Endothelial cell of umbilical vein (primary cell): ENCODE measurements around the gene MTF1. TPM values are rescaled to one million over a fixed set of nuclear protein-coding genes. Genes with fewer than 3 reads are reported as not detected.

ENCODE experiments used
- BruUV-seq: library from RNA; stranded (reverse); fragments of 400-500 nt; replicated peaks from 2 replicates; lab custom pipeline; 2021; lab: Mats Ljungman, UMichigan
- CTCF ChIA-PET: fragments of 300-600, 350-600 bp; sonication (Branson Sonifier 250); formaldehyde crosslinking; loops from one replicate; lab custom pipeline; 2021; ENCODE audit warnings: antibody characterized with exemption, inconsistent platforms; lab: Charles Lee
- POLR2A ChIA-PET: fragments of 300-600, 350-600 bp; sonication (Branson Sonifier 250); formaldehyde crosslinking; loops from one replicate; lab custom pipeline; 2021; ENCODE audit warnings: antibody characterized with exemption, inconsistent platforms; lab: Charles Lee
- DNase-seq: peaks from one replicate; pipeline ENCODE4 v3.0.0-alpha.2; 2011; ENCODE audit warnings: low read depth, low spot score
- FAIRE-seq: peaks from 2 replicates; lab custom pipeline; 2011; peaks lifted over from hg19 to GRCh38; lab: Jason Lieb, UNC
- H2AFZ ChIP-seq: 2 replicates; pipeline ENCODE4 v1.6.0; 2012; ENCODE audit warnings: low read depth, low read length, control low read depth, inconsistent platforms
- H3K27ac ChIP-seq: 2 replicates; pipeline ENCODE4 v1.5.1; 2011; ENCODE audit warnings: low read depth, mild to moderate bottlenecking, control low read depth, low read length, moderate library complexity; ENCODE audit not compliant: insufficient read depth
- H3K27me3 ChIP-seq, 2 experiments: 2 replicates each; pipeline versions ENCODE4 v1.6.0 to v1.6.1; 2011; ENCODE audit warnings: low read length in 2 of 2, mixed read lengths in 1 of 2; ENCODE audit not compliant: control insufficient read depth in 2 of 2, insufficient read depth in 2 of 2
- H3K36me3 ChIP-seq, 2 experiments: 2 replicates in 1 of 2; 3 replicates in 1 of 2; pipeline ENCODE4 v1.5.1; 2011; ENCODE audit warnings: low read length in 2 of 2, mild to moderate bottlenecking in 1 of 2, moderate library complexity in 1 of 2; ENCODE audit not compliant: control insufficient read depth in 2 of 2, insufficient read depth in 2 of 2; ENCODE audit errors: extremely low read depth in 1 of 2
- H3K4me1 ChIP-seq: 3 replicates; pipeline ENCODE4 v1.5.1; 2011; ENCODE audit warnings: mild to moderate bottlenecking, low read length; ENCODE audit not compliant: control insufficient read depth, insufficient read depth; ENCODE audit errors: extremely low read depth
- H3K4me2 ChIP-seq: 2 replicates; pipeline ENCODE4 v1.6.1; 2011; ENCODE audit warnings: low read length, control low read depth, mixed read lengths; ENCODE audit not compliant: insufficient read depth
- H3K4me3 ChIP-seq, 3 experiments: fragments of 200-600 bp in 1 of 3; sonication (generic), shearing (Covaris generic) in 1 of 3; replicated peaks in 1 of 3; 2 replicates each; pipeline ENCODE4 v1.5.1; 2011 to 2016; ENCODE audit warnings: control low read depth in 3 of 3, low read length in 3 of 3, mild to moderate bottlenecking in 2 of 3, inconsistent platforms in 1 of 3, low read depth in 1 of 3, moderate library complexity in 1 of 3; ENCODE audit not compliant: insufficient read depth in 1 of 3
- H3K79me2 ChIP-seq: 2 replicates; pipeline ENCODE4 v1.6.0; 2012; ENCODE audit warnings: low read length, inconsistent platforms; ENCODE audit not compliant: control insufficient read depth, insufficient read depth
- H3K9ac ChIP-seq: replicated peaks from 2 replicates; pipeline ENCODE3; 2011; ENCODE audit warnings: low read length, control low read depth; ENCODE audit not compliant: insufficient read depth; ENCODE audit errors: extremely low read depth
- H3K9me1 ChIP-seq: replicated peaks from 3 replicates; pipeline ENCODE4 v1.6.0; 2011; ENCODE audit warnings: mild to moderate bottlenecking, low read length; ENCODE audit not compliant: control insufficient read depth, insufficient read depth; ENCODE audit errors: extremely low read depth
- H3K9me3 ChIP-seq: replicated peaks from 2 replicates; pipeline ENCODE4 v1.5.1; 2012; ENCODE audit warnings: low read length, inconsistent platforms; ENCODE audit not compliant: control insufficient read depth, insufficient read depth
- H4K20me1 ChIP-seq: replicated peaks from 2 replicates; pipeline ENCODE3; 2011; ENCODE audit warnings: mild to moderate bottlenecking, low read length; ENCODE audit not compliant: control insufficient read depth, insufficient read depth; ENCODE audit errors: extremely low read depth
- EZH2 ChIP-seq: IDR thresholded peaks from 2 replicates; pipeline ENCODE4 v1.6.1; 2012; ENCODE audit warnings: borderline replicate concordance, low read depth, mild to moderate bottlenecking, moderate library complexity, low read length, inconsistent platforms; ENCODE audit not compliant: severe bottlenecking
- FOS ChIP-seq: IDR thresholded peaks from 2 replicates; pipeline ENCODE4 v1.6.1; 2011; ENCODE audit warnings: mild to moderate bottlenecking, low read length, moderate library complexity, borderline replicate concordance; ENCODE audit not compliant: insufficient read depth
- GATA2 ChIP-seq: IDR thresholded peaks from 2 replicates; pipeline ENCODE4 v1.7.0; 2011; ENCODE audit warnings: low read depth, mild to moderate bottlenecking, moderate library complexity, mixed read lengths, low read length; ENCODE audit not compliant: insufficient read length, insufficient read depth
- JUN ChIP-seq: IDR thresholded peaks from 2 replicates; pipeline ENCODE4 v1.6.1; 2011; ENCODE audit warnings: borderline replicate concordance, low read depth; ENCODE audit not compliant: insufficient read length, insufficient read depth
- MYC ChIP-seq: IDR thresholded peaks from one replicate; pipeline ENCODE4 v1.6.1; 2011; ENCODE audit warnings: mild to moderate bottlenecking, low read depth, low read length
- POLR2AphosphoS5 ChIP-seq: IDR thresholded peaks from 2 replicates; pipeline ENCODE4 v1.6.1; 2012; ENCODE audit warnings: low read depth, mild to moderate bottlenecking, control low read depth, low read length, moderate library complexity; ENCODE audit not compliant: insufficient read depth
- dilution Hi-C: fragments of 300-500 bp; cut with MboI; formaldehyde crosslinking; loops from one replicate; pipeline ENCODE4 v1.15.0; 2019; ENCODE audit warnings: low sequenced_read_pairs; ENCODE audit not compliant: extremely low pct_ligation_motif_present
- intact Hi-C: fragments of 100-400 bp; cut with micrococcal nuclease; formaldehyde crosslinking; loops from one replicate; pipeline ENCODE4 v1.10.0; 2022
- polyA plus RNA-seq, 4 experiments: library from polyadenylated mRNA; depleted of rRNA in 3 of 4; stranded (reverse) in 3 of 4; unstranded in 1 of 4; fragments of >200 nt; gene quantifications; 2 replicates each; pipeline versions ENCODE4 v1.2.1 to v1.2.3, GENCODE V29; 2011 to 2012; ENCODE audit warnings: missing spikeins in 1 of 4
- total RNA-seq: library from RNA; stranded (reverse); gene quantifications from 2 replicates; pipeline ENCODE4 v1.2.3, GENCODE V29; 2021
- TF ChIP-seq, protein P1 (sequence below), 2 donors: IDR thresholded peaks; 1 replicate in 1 of 2; 2 replicates in 1 of 2; pipeline ENCODE4 v1.5.1; 2011; ENCODE audit warnings: low read length in 2 of 2, mild to moderate bottlenecking in 2 of 2, moderate library complexity in 2 of 2, control low read depth in 1 of 2, inconsistent platforms in 1 of 2, low read depth in 1 of 2; ENCODE audit not compliant: insufficient read depth in 1 of 2; ENCODE audit errors: extremely low read depth in 1 of 2

The MTF1 gene
- total and polyA plus RNA-seq, 2 donors (not counting 3 experiments of a cell fraction or from before 2014, with no cell fraction given) = 4.9 to 18.5 TPM

DNA sequence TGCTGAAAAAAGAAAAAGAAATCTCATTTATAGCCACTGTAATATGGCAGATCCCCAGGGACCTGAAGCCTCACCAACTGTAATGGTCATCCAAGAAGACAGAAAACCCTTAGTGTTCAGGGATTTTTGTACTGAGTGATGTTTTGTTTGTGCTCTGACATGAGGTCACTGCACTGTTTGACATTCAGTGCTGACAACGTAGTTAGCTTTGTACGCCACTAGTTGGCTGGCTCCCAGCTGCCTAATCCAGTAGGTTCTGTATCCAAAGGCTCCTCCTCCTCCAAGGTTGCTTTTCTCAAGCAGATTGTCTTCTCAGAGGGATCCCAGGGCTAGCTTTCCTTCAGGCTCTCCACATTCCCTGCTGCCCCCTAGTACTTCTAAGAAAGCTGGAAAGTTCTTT is 41.9 kb downstream of the MTF1 start:
- CTCF ChIA-PET = interaction anchor here (0.9 to 4.1 kb wide), 3 partner anchors 8 to 42 kb away, joined by 3 to 16 read pairs (median 4); partner anchors contain the start of gene MTF1

More for the DNA sequence above, 41.9 kb downstream of the MTF1 start:
- dilution Hi-C loops (no loop called here), intact Hi-C loops (no loop called here)
- no peaks in the 10 kb centered on the region for H4K20me1 ChIP-seq
- no peak for DNase-seq
- no TSS peak for BruUV-seq
- POLR2A ChIA-PET = no interaction called here
- TF ChIP-seq POLR2AphosphoS5 (no peak), JUN (no peak), FOS (no peak), GATA2 (no peak), EZH2 (no peak), MYC (no peak)
- TF ChIP-seq, protein P1, sequence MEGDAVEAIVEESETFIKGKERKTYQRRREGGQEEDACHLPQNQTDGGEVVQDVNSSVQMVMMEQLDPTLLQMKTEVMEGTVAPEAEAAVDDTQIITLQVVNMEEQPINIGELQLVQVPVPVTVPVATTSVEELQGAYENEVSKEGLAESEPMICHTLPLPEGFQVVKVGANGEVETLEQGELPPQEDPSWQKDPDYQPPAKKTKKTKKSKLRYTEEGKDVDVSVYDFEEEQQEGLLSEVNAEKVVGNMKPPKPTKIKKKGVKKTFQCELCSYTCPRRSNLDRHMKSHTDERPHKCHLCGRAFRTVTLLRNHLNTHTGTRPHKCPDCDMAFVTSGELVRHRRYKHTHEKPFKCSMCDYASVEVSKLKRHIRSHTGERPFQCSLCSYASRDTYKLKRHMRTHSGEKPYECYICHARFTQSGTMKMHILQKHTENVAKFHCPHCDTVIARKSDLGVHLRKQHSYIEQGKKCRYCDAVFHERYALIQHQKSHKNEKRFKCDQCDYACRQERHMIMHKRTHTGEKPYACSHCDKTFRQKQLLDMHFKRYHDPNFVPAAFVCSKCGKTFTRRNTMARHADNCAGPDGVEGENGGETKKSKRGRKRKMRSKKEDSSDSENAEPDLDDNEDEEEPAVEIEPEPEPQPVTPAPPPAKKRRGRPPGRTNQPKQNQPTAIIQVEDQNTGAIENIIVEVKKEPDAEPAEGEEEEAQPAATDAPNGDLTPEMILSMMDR (IDR thresholded peaks at IDR 0.05; ENCODE audit: extremely low read depth in 1 of 2, insufficient read depth in 1 of 2, low read depth in 1 of 2, low read length in 2 of 2) = no peak
- no peaks in the 10 kb centered on the region for H3K27me3 ChIP-seq
- H3K79me2 ChIP-seq = no peaks in the 10 kb centered on the region
- H3K4me3 ChIP-seq = no peak overlapping the region
- no peak overlapping the region for H3K27ac ChIP-seq
- no peaks in the 10 kb centered on the region for H3K9me1 ChIP-seq
- H3K9me3 ChIP-seq = no peaks in the 10 kb centered on the region
- no peak for FAIRE-seq
- H3K36me3 ChIP-seq = peaks cover 5 to 29% of the 10 kb centered on the region in 2 experiments
- H3K4me1 ChIP-seq = no peaks in the 10 kb centered on the region
- H3K9ac ChIP-seq = no peak overlapping the region
- H2AFZ ChIP-seq = no peak overlapping the region
- no peak overlapping the region for H3K4me2 ChIP-seq
